ENCODE measurements around the gene RIN1.
"Not testable (repeated sequence)": the region's sequence is repeated elsewhere in the genome, so short reads cannot be mapped to it uniquely, and the experiment has no call there.

Gene RIN1, protein sequence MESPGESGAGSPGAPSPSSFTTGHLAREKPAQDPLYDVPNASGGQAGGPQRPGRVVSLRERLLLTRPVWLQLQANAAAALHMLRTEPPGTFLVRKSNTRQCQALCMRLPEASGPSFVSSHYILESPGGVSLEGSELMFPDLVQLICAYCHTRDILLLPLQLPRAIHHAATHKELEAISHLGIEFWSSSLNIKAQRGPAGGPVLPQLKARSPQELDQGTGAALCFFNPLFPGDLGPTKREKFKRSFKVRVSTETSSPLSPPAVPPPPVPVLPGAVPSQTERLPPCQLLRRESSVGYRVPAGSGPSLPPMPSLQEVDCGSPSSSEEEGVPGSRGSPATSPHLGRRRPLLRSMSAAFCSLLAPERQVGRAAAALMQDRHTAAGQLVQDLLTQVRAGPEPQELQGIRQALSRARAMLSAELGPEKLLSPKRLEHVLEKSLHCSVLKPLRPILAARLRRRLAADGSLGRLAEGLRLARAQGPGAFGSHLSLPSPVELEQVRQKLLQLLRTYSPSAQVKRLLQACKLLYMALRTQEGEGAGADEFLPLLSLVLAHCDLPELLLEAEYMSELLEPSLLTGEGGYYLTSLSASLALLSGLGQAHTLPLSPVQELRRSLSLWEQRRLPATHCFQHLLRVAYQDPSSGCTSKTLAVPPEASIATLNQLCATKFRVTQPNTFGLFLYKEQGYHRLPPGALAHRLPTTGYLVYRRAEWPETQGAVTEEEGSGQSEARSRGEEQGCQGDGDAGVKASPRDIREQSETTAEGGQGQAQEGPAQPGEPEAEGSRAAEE

DNA sequence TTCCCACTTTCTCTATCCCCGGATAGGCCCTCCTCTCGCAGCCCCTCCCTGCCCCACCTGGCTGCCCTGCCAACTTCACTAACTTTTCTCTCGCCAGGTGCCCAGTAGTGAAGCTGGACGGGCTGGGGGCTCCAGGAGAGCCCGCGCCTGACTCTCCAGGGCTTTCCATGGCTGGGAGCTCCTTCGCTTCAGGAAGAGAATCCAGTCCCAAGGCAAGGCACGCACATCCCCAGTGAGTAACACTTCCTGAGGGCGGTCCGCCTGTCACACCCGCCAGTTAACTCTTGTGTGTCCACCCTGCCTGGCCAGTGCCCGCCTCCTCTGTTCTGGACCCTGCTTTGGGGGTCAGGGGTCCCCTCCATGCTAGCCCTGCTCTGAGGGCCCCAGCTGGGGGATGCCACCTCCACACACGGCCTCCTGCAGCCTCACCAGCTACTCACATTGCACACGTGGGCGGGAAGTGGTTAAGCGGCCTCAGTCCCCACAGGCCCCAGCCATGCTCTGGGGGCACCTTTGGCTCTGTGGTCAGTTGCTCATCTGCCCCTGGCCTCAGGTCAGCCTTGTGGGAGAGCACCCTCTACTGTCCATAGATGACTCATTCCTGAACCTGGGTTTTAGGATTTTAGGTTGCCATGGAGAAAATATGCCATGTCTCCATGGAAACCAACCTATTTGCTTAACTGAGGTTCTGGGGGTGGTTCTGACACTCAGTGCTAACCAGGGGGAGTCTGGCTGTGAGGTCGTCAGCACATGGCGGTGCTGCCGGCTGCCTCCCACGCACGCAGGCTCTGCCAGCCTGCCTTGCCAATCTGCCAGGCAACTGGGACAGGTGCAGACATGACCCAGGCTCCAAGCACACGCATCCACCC is at the start of gene RIN1:
Gene RIN1 (minus strand): TSS at position 201 of the 869 bp plus-strand sequence. CDS start 32 bp downstream, at position 169.
- DNase-seq, result peak; percentile 52

DNA sequence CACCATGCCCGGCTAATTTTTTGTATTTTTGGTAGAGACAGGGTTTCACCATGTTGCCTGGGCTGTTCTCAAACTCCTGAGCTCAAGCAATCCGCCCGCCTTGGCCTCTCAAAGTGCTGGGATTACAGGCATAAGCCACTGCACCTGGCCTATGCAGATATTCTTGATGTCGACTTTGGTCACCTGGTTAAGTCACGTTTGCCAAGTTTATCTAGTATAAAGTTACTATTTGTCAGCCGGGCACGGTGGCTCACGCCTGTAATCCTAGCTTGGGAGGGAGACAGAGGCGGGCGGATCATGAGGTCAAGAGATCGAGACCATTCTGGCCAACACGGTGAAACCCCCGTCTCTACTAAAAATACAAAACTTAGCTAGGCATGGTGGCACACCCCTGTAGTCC is 48.1 kb upstream of the RIN1 start:
- DNase-seq, result not testable (repeated sequence)

DNA sequence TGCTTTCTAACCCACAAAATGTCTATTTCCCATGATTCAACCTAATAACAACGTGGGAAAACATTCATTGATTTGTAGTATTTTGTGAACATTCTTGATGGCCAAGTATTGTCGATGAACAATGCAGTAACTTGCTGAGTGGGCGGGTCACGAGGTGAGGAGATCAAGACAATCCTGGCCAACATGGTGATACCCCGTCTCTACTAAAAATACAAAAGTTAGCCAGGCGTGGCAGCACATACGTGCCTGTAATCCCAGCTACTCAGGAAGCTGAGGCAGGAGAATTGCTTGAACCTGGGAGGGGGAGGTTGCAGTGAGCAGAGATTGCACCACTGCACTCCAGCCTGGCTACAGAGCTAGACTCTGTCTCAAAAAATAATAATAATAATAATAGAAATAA is 44.0 kb upstream of the RIN1 start:
- DNase-seq, result not testable (repeated sequence)

DNA sequence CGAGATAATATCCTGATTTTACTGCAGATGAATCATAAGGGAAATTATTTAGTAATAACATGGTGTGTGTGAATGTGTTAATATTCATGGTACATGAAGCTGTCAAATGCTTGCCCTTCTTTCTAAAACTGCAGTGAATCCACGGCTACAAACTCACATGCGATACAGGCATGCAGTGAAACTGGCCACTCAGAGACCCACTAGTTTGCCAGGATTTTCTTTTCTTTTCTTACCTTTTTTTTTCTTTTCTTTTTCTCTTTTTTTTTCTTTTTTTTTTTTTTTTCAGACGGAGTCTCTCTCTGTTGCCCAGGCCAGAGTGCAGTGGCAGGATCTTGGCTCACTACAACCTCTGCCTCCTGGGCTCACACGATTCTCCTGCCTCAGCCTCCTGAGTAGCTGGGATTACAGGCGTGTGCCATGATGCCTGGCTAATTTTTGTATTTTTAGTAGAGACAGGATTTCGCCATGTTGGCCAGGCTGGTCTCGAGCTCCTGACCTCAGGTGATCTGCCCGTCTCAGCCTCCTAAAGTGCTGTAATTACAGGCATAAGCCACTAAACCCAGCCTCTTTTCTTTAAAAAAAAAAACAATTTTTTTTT is 37.6 kb upstream of the RIN1 start:
- DNase-seq, result not testable (repeated sequence)

DNA sequence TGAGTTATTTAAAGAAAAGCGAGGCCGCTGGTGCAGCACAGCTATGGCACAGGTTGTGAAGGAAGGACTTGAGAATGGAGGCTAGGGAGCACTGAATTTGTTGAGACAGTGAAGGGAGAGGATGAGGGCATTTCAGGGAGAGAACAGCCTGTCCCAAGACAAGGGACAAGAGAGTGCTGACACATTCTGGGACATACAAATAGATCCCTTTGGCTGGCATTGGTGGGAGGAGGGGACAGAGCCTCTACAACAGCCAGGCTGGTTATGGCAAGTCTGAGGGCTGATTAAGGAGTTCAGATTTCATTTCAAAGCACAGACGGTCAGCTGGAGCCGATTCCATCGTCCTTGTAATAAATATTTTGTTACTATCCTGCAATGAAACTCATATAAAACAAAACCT is 37.0 kb upstream of the RIN1 start:
- DNase-seq, result no peak

DNA sequence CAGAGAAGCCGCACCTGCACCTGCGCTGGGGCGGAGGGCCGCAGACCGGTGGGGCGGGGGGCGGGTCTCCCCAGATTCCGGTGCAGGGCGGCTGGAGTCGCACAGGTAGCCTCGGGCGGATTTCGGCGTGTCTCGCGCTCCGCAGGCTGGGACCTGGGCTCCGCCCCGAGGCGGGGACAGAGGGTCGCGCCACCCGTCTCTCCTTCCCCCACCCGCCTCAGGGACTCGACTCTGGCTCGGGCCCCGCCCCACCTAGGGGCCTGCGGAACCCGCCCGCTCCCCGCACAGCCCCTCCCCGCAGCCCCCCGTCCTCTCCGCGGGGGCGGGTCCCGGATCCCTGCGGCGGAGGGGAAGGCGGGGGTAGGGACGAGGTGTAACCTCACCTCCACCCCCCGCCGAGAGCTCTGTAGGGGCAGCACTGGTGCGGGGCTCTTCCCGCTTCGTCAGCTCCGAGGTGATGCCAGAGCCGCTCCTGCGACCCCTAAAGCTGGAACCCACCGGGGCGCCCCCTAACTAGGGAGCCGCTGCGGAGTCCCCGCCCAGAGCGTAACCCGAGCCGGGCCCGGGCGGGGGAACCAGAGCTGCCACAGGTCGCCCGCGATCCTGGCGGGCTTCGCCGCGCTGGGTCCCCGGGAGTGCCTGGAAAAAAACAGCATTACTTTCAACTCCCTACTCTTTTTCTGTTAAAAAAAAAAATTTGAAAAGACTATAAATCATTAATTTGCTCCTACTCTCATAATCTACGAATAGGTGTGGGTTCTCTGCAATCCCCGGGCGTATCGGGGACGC is 35.6 kb upstream of the RIN1 start, which contains the start of gene SLC29A2:
Gene SLC29A2 (minus strand): TSS at position 134 of the 789 bp plus-strand sequence. CDS start 169 bp downstream, outside the sequence.
- DNase-seq, result peak; percentile 81

DNA sequence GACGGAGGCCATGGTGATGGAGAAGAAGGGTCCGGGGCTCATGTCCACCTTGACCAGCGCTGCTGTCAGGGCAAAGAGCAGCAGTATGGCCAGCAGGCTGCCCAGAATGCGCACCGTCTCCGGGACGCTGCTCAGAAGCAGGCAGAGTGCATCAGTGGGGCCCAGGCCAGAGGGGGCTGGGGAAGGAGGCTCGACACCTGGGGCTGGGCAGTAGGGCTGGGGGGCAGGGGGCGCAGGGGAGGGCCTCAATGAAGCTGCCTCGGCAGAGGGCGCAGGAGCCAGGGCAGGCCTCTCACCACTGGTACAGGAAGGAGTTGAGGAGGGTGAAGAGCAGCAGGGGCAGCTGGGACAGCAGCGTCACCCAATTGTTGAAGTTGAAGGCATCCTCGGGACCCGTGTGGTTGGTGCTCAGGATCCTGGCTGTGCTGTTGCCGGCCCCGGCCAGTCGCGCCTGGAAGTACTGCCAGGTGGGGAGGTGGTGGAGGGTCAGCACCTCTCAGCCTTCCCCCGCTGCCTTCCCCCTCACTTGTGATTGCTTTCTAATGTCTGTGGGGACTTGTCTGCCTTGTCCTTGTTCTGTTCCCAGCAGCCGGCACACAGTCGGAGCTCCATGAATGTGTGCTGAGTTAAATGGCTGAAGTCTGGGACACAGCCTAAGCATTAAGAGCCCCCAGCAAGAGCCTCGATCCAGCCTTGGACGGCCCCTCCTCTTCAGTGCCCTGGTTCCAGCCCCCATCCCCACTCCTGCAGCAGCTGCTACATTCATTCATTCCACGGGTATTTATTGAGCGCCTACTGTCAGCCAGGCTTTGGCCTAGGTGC is 33.0 kb upstream of the RIN1 start:
- no peak for DNase-seq

DNA sequence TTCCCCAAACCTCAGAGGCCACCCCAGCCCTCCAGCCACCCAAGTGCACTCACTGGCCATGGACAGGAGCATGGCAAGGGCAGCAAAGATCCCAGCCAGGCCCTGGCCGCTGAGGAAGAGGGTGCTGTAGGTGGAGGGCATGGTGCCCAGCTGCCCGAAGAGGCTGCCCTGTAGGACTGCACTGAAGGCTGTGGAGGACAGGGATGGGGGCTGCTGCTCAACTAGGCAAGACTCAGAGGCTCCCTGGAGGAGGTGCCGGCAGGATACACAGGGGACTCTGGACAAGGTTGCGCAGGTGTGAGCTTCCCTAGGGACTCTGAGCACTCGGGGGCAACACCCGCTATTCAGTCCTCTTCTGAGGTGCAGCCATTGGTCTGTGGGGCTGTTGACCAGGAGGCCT is 32.2 kb upstream of the RIN1 start:
- DNase-seq, result no peak

DNA sequence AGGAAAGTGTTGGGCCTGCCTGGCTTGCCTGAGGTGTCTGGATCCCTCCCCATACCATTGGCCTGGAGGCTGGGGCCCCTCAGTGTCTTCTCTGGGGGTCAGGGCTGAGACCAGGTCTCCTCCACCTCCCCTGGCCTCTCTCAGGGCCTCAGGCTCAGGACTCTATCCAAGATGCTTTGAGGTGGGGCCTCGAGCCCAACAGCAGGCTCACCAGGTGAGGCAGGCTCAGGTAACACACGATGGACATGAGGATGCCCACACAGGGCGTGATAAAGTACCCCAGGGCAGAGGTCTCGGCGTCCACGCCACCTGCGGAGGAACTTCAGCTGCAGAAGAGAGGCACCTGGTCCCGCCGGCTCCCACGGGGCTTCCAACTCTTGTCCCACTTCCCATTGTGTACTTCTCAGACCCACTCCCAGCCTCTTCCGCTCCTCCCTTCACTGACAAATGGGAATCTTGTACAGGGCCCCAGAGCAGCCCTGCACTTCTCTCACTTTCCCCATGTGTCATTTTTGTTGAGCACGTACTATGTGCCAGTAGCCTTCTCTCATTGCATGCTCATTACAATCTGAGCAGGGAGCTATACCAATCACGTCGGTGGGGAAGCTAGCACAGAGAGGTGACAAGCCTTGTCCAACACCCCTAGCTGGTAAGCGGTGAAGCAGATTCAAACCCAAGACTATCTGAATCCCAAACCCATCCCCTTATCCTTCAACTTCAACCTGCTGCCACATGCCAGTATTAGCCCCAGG is 31.5 kb upstream of the RIN1 start:
- no peak for DNase-seq

DNA sequence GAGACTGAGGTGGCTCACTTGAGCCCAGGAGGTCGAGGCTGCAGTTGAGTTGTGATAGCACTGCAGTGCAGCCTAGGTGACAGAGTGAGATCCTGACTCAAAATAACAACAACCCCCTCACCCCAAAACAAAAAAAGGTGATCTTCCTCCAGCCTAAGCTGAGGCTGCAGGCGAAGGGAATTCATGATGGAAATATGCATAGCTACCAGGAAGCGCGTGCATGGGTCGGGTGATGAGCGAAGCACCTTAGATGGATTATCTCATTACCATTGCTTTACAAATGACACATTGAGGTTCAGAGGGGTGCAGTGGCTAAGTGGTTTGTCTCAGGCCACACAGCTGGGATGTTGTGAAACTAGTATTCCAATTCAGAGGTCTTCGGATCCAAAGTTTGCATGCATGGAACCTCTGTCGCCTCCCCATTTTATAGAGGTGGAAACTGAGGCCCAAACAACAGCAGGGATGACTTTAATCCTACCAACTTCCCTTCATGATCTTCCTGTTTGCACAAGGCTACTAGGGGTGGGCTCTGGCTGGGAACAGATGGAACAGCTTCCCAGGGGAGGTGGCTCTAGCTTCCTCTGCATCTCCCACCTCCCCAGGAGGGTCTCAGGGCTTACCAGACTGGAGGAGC is 30.7 kb upstream of the RIN1 start:
- DNase-seq, result no peak

DNA sequence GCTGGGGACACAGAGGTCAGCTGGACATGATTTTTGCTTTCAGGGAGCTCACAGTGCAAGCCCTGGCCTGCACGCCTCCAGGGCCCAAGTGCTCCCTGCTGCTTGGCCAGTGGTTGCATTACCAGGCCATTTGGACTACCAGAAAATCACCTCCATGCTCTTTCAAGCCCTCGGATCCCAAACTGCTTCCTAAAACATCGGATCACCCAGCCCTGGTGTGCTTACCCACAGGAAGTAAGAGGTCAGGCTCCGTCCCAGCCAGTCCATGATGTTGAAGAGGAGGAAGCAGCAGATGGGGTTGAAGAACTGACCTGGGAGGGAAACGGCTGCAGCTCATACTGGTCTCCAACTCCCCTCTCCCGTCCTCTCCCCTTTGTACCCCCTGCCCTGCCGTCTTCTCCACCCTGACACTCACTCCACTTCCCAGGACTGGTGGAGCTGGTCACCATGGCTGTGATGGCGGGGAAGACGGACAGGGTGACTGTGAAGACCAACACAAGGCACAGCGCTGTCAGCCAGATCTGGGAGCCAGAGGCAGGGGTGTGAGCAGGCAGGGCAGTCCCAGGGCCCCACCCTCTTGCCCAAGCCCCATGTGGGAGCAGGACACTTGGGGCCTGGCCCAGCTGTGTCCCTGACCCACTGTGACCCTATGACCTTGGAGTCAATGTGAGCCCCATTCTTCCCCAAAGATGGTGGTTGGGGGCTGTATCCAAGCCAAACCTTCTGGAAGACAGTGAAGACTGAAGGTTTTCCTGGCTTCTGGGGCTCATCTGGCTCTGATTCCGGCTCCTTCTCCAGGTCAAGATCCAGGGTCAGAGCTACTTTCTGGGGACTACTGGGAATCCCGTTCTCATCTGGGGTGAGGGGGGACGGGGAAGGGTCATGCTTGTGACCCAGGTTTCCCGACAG is 29.7 kb upstream of the RIN1 start:
- no peak for DNase-seq

DNA sequence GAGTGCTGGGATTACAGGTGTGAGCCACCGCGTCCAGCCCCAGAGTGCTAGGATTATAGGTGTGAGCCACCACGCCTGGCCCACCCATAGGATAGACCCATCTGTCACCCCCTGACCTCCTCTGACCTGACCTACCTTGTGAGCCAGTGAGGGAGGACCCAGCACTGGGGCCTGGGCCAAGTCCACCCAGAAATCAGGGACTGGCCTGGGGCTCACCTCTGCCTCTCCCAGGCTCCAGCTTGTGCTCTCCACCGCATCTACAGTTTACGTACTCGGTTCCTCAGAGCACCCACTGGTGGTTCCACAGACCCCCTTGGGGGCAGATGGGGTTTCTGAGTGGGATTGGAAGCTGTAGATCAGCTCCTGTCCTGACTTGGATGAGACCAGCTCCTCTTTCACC is 28.9 kb upstream of the RIN1 start:
- no peak for DNase-seq

DNA sequence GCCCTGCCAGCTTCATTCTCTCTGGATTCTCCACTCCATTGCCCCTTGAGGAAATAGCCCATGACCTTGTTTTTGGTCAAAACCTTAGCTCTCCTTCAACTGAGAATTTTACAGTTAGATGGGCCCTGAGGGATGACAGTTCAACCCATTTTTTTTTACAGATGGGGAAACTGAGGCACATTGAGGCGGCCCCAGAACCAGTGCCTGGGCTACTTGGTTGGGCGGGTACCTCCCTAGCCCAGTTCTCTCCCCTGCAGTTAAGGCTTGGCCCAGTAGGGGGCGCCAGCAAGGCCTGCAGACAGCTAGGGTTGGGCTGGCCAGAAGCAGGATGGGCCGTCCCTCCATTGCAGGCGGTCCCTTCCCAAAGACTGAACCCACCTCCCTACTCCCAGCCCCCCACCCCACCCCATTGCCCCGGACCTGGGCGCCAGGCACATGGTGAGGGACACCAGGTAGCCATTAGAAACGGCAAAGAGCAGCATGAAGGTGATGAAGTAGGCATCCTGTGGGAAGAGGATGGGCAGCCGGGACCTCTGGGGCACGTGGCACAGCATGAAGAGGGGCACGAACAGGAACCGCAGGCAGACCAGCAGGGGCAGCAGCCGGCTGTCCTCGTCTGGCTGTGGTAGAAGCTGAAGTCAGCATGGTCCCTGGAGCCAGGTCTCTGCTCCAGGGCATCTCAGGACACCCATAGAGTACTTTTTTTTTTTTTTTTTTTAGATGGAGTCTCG is 27.7 kb upstream of the RIN1 start:
- DNase-seq, result peak; percentile 77

DNA sequence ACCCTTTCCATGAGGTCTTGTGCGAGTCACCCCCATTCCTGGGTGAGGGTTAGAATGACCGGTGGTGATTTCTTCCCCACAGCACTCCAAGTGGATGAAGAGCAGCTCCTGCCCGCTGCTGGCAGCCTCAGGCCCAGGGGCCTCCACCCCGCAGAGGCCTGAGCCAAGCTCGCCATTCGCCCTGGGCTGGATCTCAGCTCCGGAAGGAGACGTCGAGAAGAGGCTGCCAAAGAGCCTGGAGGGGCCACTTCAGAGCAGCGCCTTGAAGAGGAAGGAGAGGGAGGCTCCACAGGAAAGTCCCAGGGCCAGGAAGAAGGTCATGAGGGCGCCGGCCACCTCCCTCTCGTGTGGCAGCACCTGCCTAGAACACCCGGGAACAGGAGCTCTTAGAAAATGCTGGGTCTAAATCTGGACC is 27.0 kb upstream of the RIN1 start:
- DNase-seq, result no peak

DNA sequence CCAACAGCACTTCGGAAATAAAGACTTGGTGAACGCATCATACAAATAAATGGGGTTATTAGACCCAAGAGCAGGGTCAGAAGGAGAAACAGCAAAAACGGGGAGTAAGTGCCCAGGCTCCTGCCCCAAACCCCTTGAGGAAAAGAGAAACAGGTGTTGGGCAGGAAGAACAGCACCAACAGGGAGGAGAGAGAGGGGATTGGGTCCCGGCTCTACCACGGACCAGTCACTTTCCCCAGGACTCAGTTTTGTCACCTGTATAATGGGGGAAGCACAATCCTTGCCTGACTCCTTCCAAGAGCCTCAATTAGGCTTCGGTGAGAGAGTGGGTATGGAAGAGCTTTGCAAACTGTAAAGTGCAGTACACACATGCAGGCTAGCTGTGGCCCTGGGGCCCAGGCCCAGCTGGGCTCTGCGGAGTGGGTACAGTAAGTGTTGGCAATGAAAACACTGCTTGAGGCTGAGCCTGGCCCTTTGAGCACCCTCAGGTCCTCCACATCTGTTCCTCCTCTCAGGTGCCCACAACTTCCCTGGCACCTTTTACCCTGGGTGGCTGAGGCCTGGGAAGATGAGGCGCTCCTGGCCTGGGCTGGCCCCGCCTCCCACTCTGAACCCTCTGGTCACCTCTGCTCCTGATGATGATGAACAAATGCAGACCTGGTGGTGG is 26.4 kb upstream of the RIN1 start:
- no peak for DNase-seq

DNA sequence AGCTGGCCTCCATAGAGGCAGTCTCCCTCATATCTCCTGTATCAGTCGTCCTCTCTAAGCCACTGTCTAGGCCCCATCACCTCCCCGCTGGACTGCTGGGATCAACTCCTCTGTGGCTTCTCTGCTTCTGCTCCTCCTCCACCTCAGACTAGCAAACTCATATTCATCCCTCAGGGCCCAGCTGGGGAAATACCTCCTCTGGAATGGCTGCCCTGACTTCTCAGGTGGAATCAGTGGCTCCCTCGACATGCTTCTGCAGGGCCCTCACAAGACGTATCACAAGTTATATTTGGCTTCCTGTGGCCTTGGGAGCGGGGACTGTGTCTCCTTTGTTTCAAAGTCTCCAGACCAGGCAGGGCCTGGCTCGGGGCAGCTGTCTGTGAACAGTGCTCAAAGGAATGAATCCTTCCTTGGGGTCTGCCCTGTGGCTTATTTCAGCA is 25.3 kb upstream of the RIN1 start:
- DNase-seq, result no peak

Measured in activated T-cell treated with anti-CD3 and anti-CD28 coated beads, Interleukin-2, amount 50 U/mL, for 1 hour (primary cell).